ENCODE data around the gene SNX22.

- TF ChIP-seq CTCF (conservative IDR thresholded peaks at IDR 0.05 in 1 of 2, IDR thresholded peaks at IDR 0.05 in 1 of 2; ENCODE audit: low read depth in 1 of 2, low read length in 2 of 2) = no peak
- no peak for TF ChIP-seq EZH2 (IDR thresholded peaks at IDR 0.05; ENCODE audit: low read length, missing control alignments)
Measured at GRCh38 chr15:64132217-64132616, 19.3 kb upstream of the SNX22 start.
